HL-60 (cell line): ENCODE data around the gene NAV2.

Experiments
- DNase-seq, 2 experiments: peaks; one replicate each; pipeline ENCODE4 v3.0.0-alpha.2; 2010 to 2020; ENCODE audit warnings: low read depth in 1 of 2, low spot score in 1 of 2
- H3K27ac ChIP-seq: fragments of 250-450 bp; sonication (Bioruptor Pico); replicated peaks from 2 replicates; pipeline ENCODE4 v1.5.1; 2020; ENCODE audit warnings: mild to moderate bottlenecking, moderate library complexity
- H3K27me3 ChIP-seq: fragments of 250-450 bp; sonication (Bioruptor Pico); 2 replicates; pipeline ENCODE4 v1.5.1; 2021; ENCODE audit warnings: mild to moderate bottlenecking, moderate library complexity; ENCODE audit not compliant: insufficient read depth, poor library complexity, severe bottlenecking
- H3K4me3 ChIP-seq: replicated peaks from 2 replicates; pipeline ENCODE4 v1.5.1; 2011; ENCODE audit warnings: mild to moderate bottlenecking, control low read depth, low read length; ENCODE audit not compliant: insufficient read depth
- CTCF ChIP-seq: IDR thresholded peaks from one replicate; pipeline ENCODE4 v1.5.1; 2011; ENCODE audit warnings: low read length, control low read depth, inconsistent platforms; ENCODE audit not compliant: insufficient read depth
- GABPA ChIP-seq: IDR thresholded peaks from 2 replicates; pipeline ENCODE4 v1.6.1; 2012; ENCODE audit warnings: low read depth
- POLR2AphosphoS5 ChIP-seq: IDR thresholded peaks from 2 replicates; pipeline ENCODE4 v1.6.1; 2012; ENCODE audit warnings: low read depth
- REST ChIP-seq: IDR thresholded peaks from 2 replicates; pipeline ENCODE4 v1.6.1; 2012; ENCODE audit warnings: low read depth; ENCODE audit not compliant: insufficient replicate concordance
- SPI1 ChIP-seq: IDR thresholded peaks from 2 replicates; pipeline ENCODE4 v1.6.1; 2012; ENCODE audit warnings: low read depth, mild to moderate bottlenecking, borderline replicate concordance

The NAV2 gene

GRCh38 chr11:19788435-19788834, 75.8 kb downstream of the NAV2 start:
- Histone ChIP-seq H3K27ac (no peak overlapping the region), H3K4me3 (no peak overlapping the region), H3K27me3 (no peaks in the 10 kb centered on the region)
- no peak for DNase-seq
- TF ChIP-seq POLR2AphosphoS5 (no peak), CTCF (no peak), GABPA (no peak), SPI1 (no peak), REST (no peak)

GRCh38 chr11:19789245-19789644, 76.6 kb downstream of the NAV2 start:
- TF ChIP-seq CTCF (no peak), SPI1 (no peak), GABPA (no peak), POLR2AphosphoS5 (no peak), REST (no peak)
- no peak overlapping the region for H3K4me3 ChIP-seq
- DNase-seq: no peak
- H3K27me3 ChIP-seq: no peaks in the 10 kb centered on the region
- no peak overlapping the region for H3K27ac ChIP-seq

GRCh38 chr11:19789835-19790710, 77.4 kb downstream of the NAV2 start:
- Histone ChIP-seq H3K27me3 (no peaks in the 10 kb centered on the region), H3K27ac (no peak overlapping the region), H3K4me3 (no peak overlapping the region)
- DNase-seq: no peak
- TF ChIP-seq REST: no peak
- no peak for TF ChIP-seq POLR2AphosphoS5
- TF ChIP-seq SPI1: no peak
- TF ChIP-seq CTCF: no peak
- no peak for TF ChIP-seq GABPA
